Stimulated activated CD4-positive, alpha-beta T cell treated with anti-CD3 and anti-CD28 coated beads, Interleukin-4, amount 100 ng/mL, for 4 hours (primary cell): ENCODE measurements around the gene CACNA1G.

ENCODE experiments used
- DNase-seq, 2 experiments: peaks; one replicate each; pipeline ENCODE4 v3.0.0-alpha.2; 2020

CACNA1G gene

GRCh38 chr17:50570032-50570431 lies 9.5 kb downstream of the CACNA1G start:
- DNase-seq = no peak

- no peak for DNase-seq
These were observed 10.0 kb downstream of the CACNA1G start for GRCh38 chr17:50570528-50570927.

- DNase-seq = no peak
These were observed 11.2 kb downstream of the CACNA1G start for GRCh38 chr17:50571681-50572080.

- DNase-seq = no peak
These were observed 12.0 kb downstream of the CACNA1G start for GRCh38 chr17:50572541-50572940.

- DNase-seq = no peak
These were observed 13.5 kb downstream of the CACNA1G start for GRCh38 chr17:50573866-50574611.

GRCh38 chr17:50575581-50576210 lies 15.2 kb downstream of the CACNA1G start:
- peak in 1 of 2 experiments; percentile 7 for DNase-seq

GRCh38 chr17:50576864-50577263 lies 16.3 kb downstream of the CACNA1G start:
- no peak for DNase-seq

GRCh38 chr17:50577451-50577954 lies 17.0 kb downstream of the CACNA1G start:
- no peak for DNase-seq

- no peak for DNase-seq
These were observed 17.7 kb downstream of the CACNA1G start for GRCh38 chr17:50578173-50578572.

- DNase-seq = no peak
These were observed 18.9 kb downstream of the CACNA1G start for GRCh38 chr17:50579399-50579798.

- DNase-seq = no peak
These were observed 20.1 kb downstream of the CACNA1G start for GRCh38 chr17:50580646-50581045.

GRCh38 chr17:50581316-50581715 lies 20.8 kb downstream of the CACNA1G start:
- no peak for DNase-seq

- DNase-seq = no peak
These were observed 22.2 kb downstream of the CACNA1G start for GRCh38 chr17:50582741-50583140.

GRCh38 chr17:50583641-50584040 lies 23.1 kb downstream of the CACNA1G start:
- no peak for DNase-seq

- no peak for DNase-seq
These were observed 23.6 kb downstream of the CACNA1G start for GRCh38 chr17:50584116-50584515.

GRCh38 chr17:50584749-50585148 lies 24.2 kb downstream of the CACNA1G start:
- DNase-seq = no peak

GRCh38 chr17:50585346-50585745 lies 24.8 kb downstream of the CACNA1G start:
- DNase-seq = no peak

- no peak for DNase-seq
These were observed 25.4 kb downstream of the CACNA1G start for GRCh38 chr17:50585891-50586290.

- DNase-seq = no peak
These were observed 26.1 kb downstream of the CACNA1G start for GRCh38 chr17:50586421-50587247.

GRCh38 chr17:50587571-50587970 lies 27.1 kb downstream of the CACNA1G start:
- DNase-seq = no peak

- DNase-seq = no peak
These were observed 28.0 kb downstream of the CACNA1G start for GRCh38 chr17:50588391-50589049.

- DNase-seq = no peak
These were observed 28.7 kb downstream of the CACNA1G start for GRCh38 chr17:50589095-50589705.
